Neural cell (in vitro differentiated cells): Measurements from ENCODE around the gene CXCL14. TPM values are rescaled to one million over a fixed set of nuclear protein-coding genes. Genes with fewer than 3 reads are reported as not detected.

Source experiments
- H2AFZ ChIP-seq: fragments of 200-600, 300-800 bp; sonication (generic), shearing (Covaris generic); 2 replicates; pipeline ENCODE4 v1.6.0; 2014; ENCODE audit warnings: low read depth, mild to moderate bottlenecking, antibody characterized with exemption, low read length, moderate library complexity
- H3F3A ChIP-seq: fragments of 200-600 bp; shearing (Covaris generic); 2 replicates; pipeline ENCODE4 v1.6.1; 2016; ENCODE audit warnings: mild to moderate bottlenecking, moderate library complexity, mixed read lengths, antibody characterized with exemption, low read length; ENCODE audit not compliant: insufficient read depth, poor library complexity, severe bottlenecking
- H3K27ac ChIP-seq: fragments of 200-600, 300-800 bp; sonication (generic), shearing (Covaris generic); 2 replicates; pipeline ENCODE4 v1.5.1; 2014; ENCODE audit warnings: mild to moderate bottlenecking, low read length, moderate library complexity
- H3K27me3 ChIP-seq: fragments of 300-800, 200-600 bp; sonication (generic), shearing (Covaris generic); 2 replicates; pipeline ENCODE4 v1.6.0; 2014; ENCODE audit warnings: mild to moderate bottlenecking, low read depth, low read length, moderate library complexity; ENCODE audit not compliant: insufficient read depth
- H3K36me3 ChIP-seq: fragments of 300-800, 200-600 bp; sonication (generic), shearing (Covaris generic); 2 replicates; pipeline ENCODE4 v1.5.1; 2014; ENCODE audit warnings: mild to moderate bottlenecking, antibody characterized with exemption, low read length, moderate library complexity; ENCODE audit not compliant: insufficient read depth
- H3K4me2 ChIP-seq: fragments of 300-800, 200-600 bp; sonication (generic), shearing (Covaris generic); 2 replicates; pipeline ENCODE4 v1.6.0; 2014; ENCODE audit warnings: mild to moderate bottlenecking, low read length
- H3K4me3 ChIP-seq: fragments of 300-800, 200-600 bp; sonication (generic), shearing (Covaris generic); 2 replicates; pipeline ENCODE4 v1.5.1; 2014; ENCODE audit warnings: mild to moderate bottlenecking, low read length, moderate library complexity
- H3K79me2 ChIP-seq: fragments of 200-600 bp; shearing (Covaris generic); replicated peaks from 2 replicates; pipeline ENCODE4 v1.6.0; 2014; ENCODE audit warnings: mild to moderate bottlenecking, low read length, moderate library complexity; ENCODE audit not compliant: insufficient read depth
- H3K9ac ChIP-seq: fragments of 300-800, 200-600 bp; sonication (generic), shearing (Covaris generic); 2 replicates; pipeline ENCODE4 v1.6.1; 2016; ENCODE audit warnings: mild to moderate bottlenecking, low read length, mixed read lengths
- H3K9me2 ChIP-seq: fragments of 200-600 bp; shearing (Covaris generic); 2 replicates; pipeline ENCODE4 v1.6.1; 2016; ENCODE audit warnings: mild to moderate bottlenecking, low read length, mixed read lengths; ENCODE audit not compliant: insufficient read depth
- H3K9me3 ChIP-seq: fragments of 200-600, 300-800 bp; sonication (generic), shearing (Covaris generic); 2 replicates; pipeline ENCODE4 v1.6.1; 2016; ENCODE audit warnings: mild to moderate bottlenecking, mixed run types, low read length, moderate library complexity, mixed read lengths
- H4K20me1 ChIP-seq: fragments of 200-600 bp; shearing (Covaris generic); 2 replicates; pipeline ENCODE4 v1.6.1; 2016; ENCODE audit warnings: mild to moderate bottlenecking, mixed run types; ENCODE audit not compliant: insufficient read depth
- CTCF ChIP-seq: fragments of 450-650 bp; IDR thresholded peaks from 2 replicates; pipeline ENCODE4 v1.5.1; 2014; ENCODE audit warnings: antibody characterized with exemption, mild to moderate bottlenecking, moderate library complexity; ENCODE audit not compliant: poor library complexity, severe bottlenecking
- EP300 ChIP-seq: fragments of 450-650 bp; conservative IDR thresholded peaks from 2 replicates; pipeline ENCODE4 v1.6.1; 2014; ENCODE audit warnings: antibody characterized with exemption, mild to moderate bottlenecking, moderate library complexity; ENCODE audit not compliant: poor library complexity, severe bottlenecking
- EZH2 ChIP-seq: fragments of 200-600, 300-800 bp; shearing (Covaris generic), sonication (generic); IDR thresholded peaks from 2 replicates; pipeline ENCODE4 v1.6.1; 2014; ENCODE audit warnings: antibody characterized with exemption, low read length, borderline replicate concordance, mild to moderate bottlenecking; ENCODE audit not compliant: insufficient read depth, poor library complexity, severe bottlenecking
- MXI1 ChIP-seq: fragments of 450-650 bp; conservative IDR thresholded peaks from 2 replicates; pipeline ENCODE4 v1.6.1; 2014; ENCODE audit warnings: antibody characterized with exemption, mild to moderate bottlenecking; ENCODE audit not compliant: poor library complexity, severe bottlenecking
- POLR2AphosphoS5 ChIP-seq: IDR thresholded peaks from 2 replicates; pipeline ENCODE4 v1.6.1; 2012
- RAD21 ChIP-seq: fragments of 450-650 bp; conservative IDR thresholded peaks from 2 replicates; pipeline ENCODE4 v1.6.1; 2014; ENCODE audit warnings: antibody characterized with exemption, mild to moderate bottlenecking, moderate library complexity
- REST ChIP-seq: IDR thresholded peaks from 2 replicates; pipeline ENCODE4 v1.6.1; 2012; ENCODE audit warnings: borderline replicate concordance
- SMC3 ChIP-seq: fragments of 450-650 bp; conservative IDR thresholded peaks from 2 replicates; pipeline ENCODE4 v1.6.1; 2014; ENCODE audit warnings: antibody characterized with exemption, mild to moderate bottlenecking, moderate library complexity; ENCODE audit not compliant: poor library complexity
- TAF1 ChIP-seq: IDR thresholded peaks from 2 replicates; pipeline ENCODE4 v1.6.1; 2012; ENCODE audit warnings: low read depth
- polyA plus RNA-seq: library from polyadenylated mRNA; depleted of rRNA; stranded (reverse); fragments of >200 nt; gene quantifications from 2 replicates; pipeline ENCODE4 v1.2.3, GENCODE V29; 2014

CXCL14 gene
- polyA plus RNA-seq, 1 donor from 2014 or later, result not detected

GRCh38 chr5:135600152-135600570 is 21.4 kb upstream of the CXCL14 start:
- no peak for TF ChIP-seq MXI1
- H3K79me2 ChIP-seq, result no peaks in the 10 kb centered on the region
- no peak overlapping the region for H3K27ac ChIP-seq

DNA sequence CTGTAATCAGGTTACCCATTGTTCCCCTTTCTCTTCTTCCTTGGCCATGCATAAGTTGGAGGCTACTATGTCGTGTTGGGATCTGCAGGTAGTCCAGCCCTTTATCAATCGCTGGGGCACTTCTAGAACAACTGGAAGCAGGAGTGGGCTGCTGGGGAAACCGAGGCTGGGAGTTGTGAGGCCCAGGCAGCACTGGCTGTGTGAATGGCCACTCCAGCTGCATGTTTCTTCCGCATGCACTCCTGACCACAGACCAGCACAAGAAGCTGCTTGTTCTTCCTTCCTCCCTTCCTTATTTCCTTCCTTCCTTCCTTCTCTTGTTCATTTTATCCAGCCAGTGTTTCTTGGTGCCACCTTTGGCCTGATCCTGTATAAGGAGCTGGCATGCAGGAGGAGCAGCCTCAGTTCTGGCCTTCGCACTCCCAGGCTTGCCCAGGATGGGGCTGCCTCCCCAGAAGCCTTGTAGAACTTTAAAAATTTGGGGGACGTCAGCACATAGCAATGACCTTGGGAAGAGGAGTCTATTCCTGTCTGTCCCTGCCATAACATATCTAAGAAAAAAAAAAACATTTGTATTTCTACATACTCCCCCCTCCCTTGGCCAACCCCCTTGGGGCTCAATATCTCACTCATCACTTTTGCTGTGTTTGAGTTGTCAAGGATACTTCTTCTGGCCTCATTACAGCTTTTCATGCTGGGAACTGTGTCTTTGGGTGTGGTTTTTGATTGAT is 20.8 kb upstream of the CXCL14 start:
- H3K4me2 ChIP-seq, result no peak overlapping the region
- no peak overlapping the region for H3K4me3 ChIP-seq
- no peaks in the 10 kb centered on the region for H3K9me2 ChIP-seq
- no peaks in the 10 kb centered on the region for H3K27me3 ChIP-seq
- H3K79me2 ChIP-seq, result no peaks in the 10 kb centered on the region
- TF ChIP-seq MXI1 (no peak), POLR2AphosphoS5 (no peak), CTCF (no peak), RAD21 (no peak), SMC3 (no peak), EP300 (no peak), REST (no peak), EZH2 (no peak), TAF1 (no peak)
- H2AFZ ChIP-seq, result no peak overlapping the region
- no peak overlapping the region for H3K27ac ChIP-seq
- no peaks in the 10 kb centered on the region for H3K9me3 ChIP-seq
- H3F3A ChIP-seq, result no peaks in the 10 kb centered on the region
- H4K20me1 ChIP-seq, result no peaks in the 10 kb centered on the region
- no peak overlapping the region for H3K9ac ChIP-seq
- H3K36me3 ChIP-seq, result no peaks in the 10 kb centered on the region

More at GRCh38 chr5:135600152-135600570, 21.4 kb upstream of the CXCL14 start:
- H2AFZ ChIP-seq, result no peak overlapping the region
- no peaks in the 10 kb centered on the region for H3K9me3 ChIP-seq
- no peak overlapping the region for H3K9ac ChIP-seq
- H3K4me3 ChIP-seq, result no peak overlapping the region
- no peaks in the 10 kb centered on the region for H3K27me3 ChIP-seq
- H3K9me2 ChIP-seq, result no peaks in the 10 kb centered on the region
- H4K20me1 ChIP-seq, result no peaks in the 10 kb centered on the region
- H3F3A ChIP-seq, result no peaks in the 10 kb centered on the region
- no peak overlapping the region for H3K4me2 ChIP-seq
- no peaks in the 10 kb centered on the region for H3K36me3 ChIP-seq
